H9 (cell line): ENCODE measurements around the gene YIPF1. TPM values are rescaled to one million over a fixed set of nuclear protein-coding genes. Genes with fewer than 3 reads are reported as not detected.

ENCODE experiments used
- DNase-seq: peaks from one replicate; pipeline ENCODE4 v3.0.0-alpha.2; 2017
- H2AFZ ChIP-seq: one replicate; pipeline ENCODE4 v1.6.1; 2013; ENCODE audit warnings: mild to moderate bottlenecking, low read length, control low read depth, moderate library complexity
- H2AK5ac ChIP-seq: 2 replicates; pipeline ENCODE4 v1.6.1; 2013; ENCODE audit warnings: low read length, control low read depth, mixed read lengths; ENCODE audit not compliant: insufficient read length
- H2BK120ac ChIP-seq: one replicate; pipeline ENCODE4 v1.6.1; 2013; ENCODE audit warnings: low read depth, mild to moderate bottlenecking, low read length, control low read depth, inconsistent platforms; ENCODE audit not compliant: poor library complexity, severe bottlenecking
- H2BK12ac ChIP-seq: 2 replicates; pipeline ENCODE4 v1.6.1; 2013; ENCODE audit warnings: low read length, control low read depth, mixed read lengths, low read depth; ENCODE audit not compliant: insufficient read length
- H2BK15ac ChIP-seq: 2 replicates; pipeline ENCODE4 v1.6.1; 2013; ENCODE audit warnings: low read depth, low read length, control low read depth
- H2BK20ac ChIP-seq: one replicate; pipeline ENCODE4 v1.6.1; 2013; ENCODE audit warnings: low read depth, mild to moderate bottlenecking, low read length, control low read depth, inconsistent platforms; ENCODE audit not compliant: poor library complexity, severe bottlenecking
- H2BK5ac ChIP-seq: 2 replicates; pipeline ENCODE4 v1.6.1; 2013; ENCODE audit warnings: low read length, control low read depth, mixed read lengths; ENCODE audit not compliant: insufficient read length
- H3K14ac ChIP-seq: 2 replicates; pipeline ENCODE4 v1.6.1; 2013; ENCODE audit warnings: low read length, control low read depth; ENCODE audit not compliant: insufficient read depth
- H3K18ac ChIP-seq: 2 replicates; pipeline ENCODE4 v1.6.1; 2013; ENCODE audit warnings: low read depth, mild to moderate bottlenecking, mixed read lengths, low read length, control low read depth; ENCODE audit not compliant: insufficient read length
- H3K23ac ChIP-seq: 2 replicates; pipeline ENCODE4 v1.6.1; 2013; ENCODE audit warnings: low read length, control low read depth, mixed read lengths, low read depth; ENCODE audit not compliant: insufficient read length
- H3K23me2 ChIP-seq: 2 replicates; pipeline ENCODE4 v1.6.1; 2013; ENCODE audit warnings: low read depth, mild to moderate bottlenecking, mixed read lengths, low read length, control low read depth; ENCODE audit not compliant: insufficient read length, poor library complexity, severe bottlenecking
- H3K27ac ChIP-seq: 2 replicates; pipeline ENCODE4 v1.5.1; 2013; ENCODE audit warnings: low read length, control low read depth, mixed read lengths, low read depth; ENCODE audit not compliant: insufficient read length
- H3K27me3 ChIP-seq: 2 replicates; pipeline ENCODE4 v1.6.1; 2013; ENCODE audit warnings: low read length, control low read depth, inconsistent platforms; ENCODE audit not compliant: insufficient read depth
- H3K4ac ChIP-seq: 2 replicates; pipeline ENCODE4 v1.6.1; 2013; ENCODE audit warnings: low read depth, mild to moderate bottlenecking, control low read depth, inconsistent platforms, low read length, moderate library complexity
- H3K4me1 ChIP-seq: 2 replicates; pipeline ENCODE4 v1.6.1; 2013; ENCODE audit warnings: low read length, control low read depth, inconsistent platforms; ENCODE audit not compliant: insufficient read depth
- H3K4me2 ChIP-seq: 2 replicates; pipeline ENCODE4 v1.6.1; 2013; ENCODE audit warnings: low read length, control low read depth, mixed read lengths; ENCODE audit not compliant: insufficient read length, insufficient read depth
- H3K56ac ChIP-seq: 2 replicates; pipeline ENCODE4 v1.6.1; 2013; ENCODE audit warnings: low read depth, mild to moderate bottlenecking, mixed read lengths, low read length, control low read depth; ENCODE audit not compliant: insufficient read length
- H3K79me1 ChIP-seq: 2 replicates; pipeline ENCODE4 v1.6.1; 2013; ENCODE audit warnings: low read depth, mild to moderate bottlenecking, moderate library complexity, low read length, control low read depth, inconsistent platforms; ENCODE audit not compliant: insufficient read depth, poor library complexity, severe bottlenecking
- H3K79me2 ChIP-seq: 2 replicates; pipeline ENCODE4 v1.6.1; 2013; ENCODE audit warnings: low read length, control low read depth, inconsistent platforms; ENCODE audit not compliant: insufficient read depth
- H3K9ac ChIP-seq: 2 replicates; pipeline ENCODE4 v1.6.1; 2013; ENCODE audit warnings: low read length, control low read depth, mixed read lengths; ENCODE audit not compliant: insufficient read length; ENCODE audit errors: extremely low read depth
- H3K9me3 ChIP-seq: one replicate; pipeline ENCODE4 v1.6.1; 2013; ENCODE audit warnings: low read depth, low read length, inconsistent platforms; ENCODE audit not compliant: control insufficient read depth
- H3T11ph ChIP-seq: one replicate; pipeline ENCODE4 v1.6.1; 2013; ENCODE audit warnings: mild to moderate bottlenecking, low read length, control low read depth, inconsistent platforms
- H4K20me1 ChIP-seq: one replicate; pipeline ENCODE4 v1.6.1; 2013; ENCODE audit not compliant: control insufficient read depth, insufficient read length, insufficient read depth
- H4K5ac ChIP-seq: 2 replicates; pipeline ENCODE4 v1.6.1; 2013; ENCODE audit warnings: low read depth, mild to moderate bottlenecking, mixed read lengths, low read length, control low read depth; ENCODE audit not compliant: insufficient read length
- H4K8ac ChIP-seq: replicated peaks from 2 replicates; pipeline ENCODE4 v1.6.1; 2013; ENCODE audit warnings: low read length, control low read depth, mixed read lengths, low read depth; ENCODE audit not compliant: insufficient read length
- H4K91ac ChIP-seq: 2 replicates; pipeline ENCODE4 v1.6.1; 2013; ENCODE audit warnings: low read depth, mild to moderate bottlenecking, moderate library complexity, mixed read lengths, low read length, control low read depth; ENCODE audit not compliant: insufficient read length
- H3K27ac Mint-ChIP-seq, 3 experiments: 2 replicates in 2 of 3; 3 replicates in 1 of 3; pipeline ENCODE4 v1.8.0; 2020 to 2021; ENCODE audit warnings: mixed read lengths in 3 of 3, mild to moderate bottlenecking in 1 of 3, moderate library complexity in 1 of 3
- H3K27me3 Mint-ChIP-seq: 2 replicates; pipeline ENCODE4 v1.8.0; 2021; ENCODE audit warnings: low read depth, mild to moderate bottlenecking, moderate library complexity, mixed read lengths
- H3K36me3 Mint-ChIP-seq, 3 experiments: 2 replicates in 2 of 3; 3 replicates in 1 of 3; pipeline ENCODE4 v1.8.0; 2020 to 2021; ENCODE audit warnings: low read depth in 3 of 3, mixed read lengths in 3 of 3; ENCODE audit not compliant: insufficient read depth in 1 of 3
- H3K4me1 Mint-ChIP-seq, 2 experiments: 2 replicates each; pipeline ENCODE4 v1.8.0; 2020; ENCODE audit warnings: mixed read lengths in 2 of 2
- H3K4me3 Mint-ChIP-seq, 2 experiments: 2 replicates in 1 of 2; 3 replicates in 1 of 2; pipeline ENCODE4 v1.8.0; 2020 to 2021; ENCODE audit warnings: mild to moderate bottlenecking in 2 of 2, mixed read lengths in 2 of 2, moderate library complexity in 1 of 2
- H3K9me3 Mint-ChIP-seq, 2 experiments: 2 replicates in 1 of 2; 3 replicates in 1 of 2; pipeline ENCODE4 v1.8.0; 2020; ENCODE audit warnings: mild to moderate bottlenecking in 2 of 2, mixed read lengths in 2 of 2, moderate library complexity in 1 of 2
- CTCF ChIP-seq: fragments of 200-600 bp; sonication (generic); conservative IDR thresholded peaks from 3 replicates; pipeline ENCODE4 v1.8.0; 2021; ENCODE audit warnings: antibody characterized with exemption, mild to moderate bottlenecking
- WGBS: extraction: QIAGEN DNeasy Blood & Tissue Kit; methylation state at CpG from one replicate; pipeline ENCODE4 v1.1.7; 2013; ENCODE audit warnings: missing lambda C conversion rate, low lambda C conversion rate, mixed read lengths; ENCODE audit not compliant: insufficient read length; ENCODE audit errors: extremely low coverage; 5-methylcytosine and 5-hydroxymethylcytosine counted together
- total RNA-seq: library from RNA; stranded (reverse); gene quantifications from 2 replicates; pipeline ENCODE4 v1.2.1, GENCODE V29; 2021

The YIPF1 gene
- total RNA-seq, 1 experiment from 2014 or later: 29.1 TPM

GRCh38 chr1:53899708-53900107, 10.1 kb upstream of the YIPF1 start:
- Histone ChIP-seq H3K27me3 (no peaks in the 10 kb centered on the region), H3K9ac (no peak overlapping the region), H2BK12ac (no peak overlapping the region), H3K27ac (no peak overlapping the region), H3K79me1 (no peaks in the 10 kb centered on the region), H3K4me1 (no peaks in the 10 kb centered on the region), H2BK20ac (no peak overlapping the region), H4K91ac (no peak overlapping the region), H2BK5ac (no peak overlapping the region), H2AFZ (no peak overlapping the region), H3K23ac (no peak overlapping the region), H3K14ac (no peak overlapping the region), H4K20me1 (no peaks in the 10 kb centered on the region), H3K4ac (no peak overlapping the region), H3K56ac (no peak overlapping the region), H4K8ac (no peak overlapping the region), H3K23me2 (no peaks in the 10 kb centered on the region), H2BK120ac (no peak overlapping the region), H2AK5ac (no peak overlapping the region), H4K5ac (no peak overlapping the region), H3K79me2 (no peaks in the 10 kb centered on the region), H3K18ac (no peak overlapping the region), H2BK15ac (no peak overlapping the region), H3K4me2 (no peak overlapping the region), H3K9me3 (no peaks in the 10 kb centered on the region), H3T11ph (no peak overlapping the region)
- Mint-ChIP-seq H3K9me3 (no peaks in the 10 kb centered on the region), H3K4me1 (0 out of 4 replicates have a peak, but pooled peaks cover 0 to under 1% of the 10 kb centered on the region in 2 experiments), H3K27me3 (peaks cover 7% of the 10 kb centered on the region), H3K4me3 (no peak overlapping the region), H3K27ac (no peak overlapping the region), H3K36me3 (no peaks in the 10 kb centered on the region)
- TF ChIP-seq CTCF: no peak
- DNase-seq: no peak
- no CpG with 5 or more reads among the region's 3 CpGs for WGBS
